DMS114 treated with DMSO at 0.1 percent for 48 hours (cell line): ENCODE data around the gene NFIC.
"Not testable (repeated sequence)": the region's sequence is repeated elsewhere in the genome, so short reads cannot be mapped to it uniquely, and the experiment has no call there.

Experiments
- DNase-seq: peaks from one replicate; lab custom pipeline; 2025; ENCODE audit not compliant: unreplicated experiment; lab: John Stamatoyannopoulos, UW

The NFIC gene

DNA sequence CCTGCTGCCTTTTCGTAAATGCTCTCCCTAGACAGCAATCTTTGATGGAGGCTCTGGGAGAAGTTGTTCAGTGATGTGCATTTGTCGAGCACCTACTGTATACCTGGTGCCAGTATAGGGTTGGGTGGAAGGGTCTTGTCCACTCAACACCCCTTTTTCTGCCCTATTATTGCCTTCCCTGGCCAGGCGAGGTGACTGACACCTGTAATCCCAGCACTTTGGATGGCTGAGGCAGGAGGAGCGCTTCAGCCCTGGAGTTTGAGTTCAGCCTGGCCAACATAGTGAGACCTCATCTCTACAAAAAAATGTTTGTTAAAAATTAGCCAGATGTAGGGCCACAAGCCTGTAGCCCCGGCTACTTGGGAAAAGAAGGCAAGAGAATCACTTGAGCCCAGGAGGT lies 49.3 kb downstream of the NFIC start:
- no peak for DNase-seq

DNA sequence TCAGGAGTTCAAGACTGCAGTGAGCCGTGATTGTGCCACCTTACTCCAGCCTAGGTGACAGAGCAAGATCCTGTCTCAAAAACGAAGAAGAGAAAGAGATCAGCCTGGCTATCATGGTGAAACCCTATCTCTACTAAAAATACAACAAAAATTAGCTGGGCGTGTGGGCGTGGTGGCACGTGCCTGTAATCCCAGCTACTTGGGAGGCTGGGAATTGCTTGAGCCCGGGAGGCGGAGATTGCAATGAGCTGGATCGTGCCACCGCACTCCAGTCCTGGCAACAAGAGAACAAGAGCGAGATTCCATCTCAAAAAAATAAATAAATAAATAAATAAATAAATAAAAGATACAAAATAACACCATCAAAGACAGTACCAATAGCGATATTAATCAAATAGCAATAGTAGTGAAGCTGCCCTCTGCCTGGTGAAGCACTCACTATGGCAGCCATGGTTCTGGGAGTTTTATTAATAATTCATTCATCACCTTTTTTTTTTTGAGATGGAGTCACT lies 53.9 kb downstream of the NFIC start:
- DNase-seq = no peak

DNA sequence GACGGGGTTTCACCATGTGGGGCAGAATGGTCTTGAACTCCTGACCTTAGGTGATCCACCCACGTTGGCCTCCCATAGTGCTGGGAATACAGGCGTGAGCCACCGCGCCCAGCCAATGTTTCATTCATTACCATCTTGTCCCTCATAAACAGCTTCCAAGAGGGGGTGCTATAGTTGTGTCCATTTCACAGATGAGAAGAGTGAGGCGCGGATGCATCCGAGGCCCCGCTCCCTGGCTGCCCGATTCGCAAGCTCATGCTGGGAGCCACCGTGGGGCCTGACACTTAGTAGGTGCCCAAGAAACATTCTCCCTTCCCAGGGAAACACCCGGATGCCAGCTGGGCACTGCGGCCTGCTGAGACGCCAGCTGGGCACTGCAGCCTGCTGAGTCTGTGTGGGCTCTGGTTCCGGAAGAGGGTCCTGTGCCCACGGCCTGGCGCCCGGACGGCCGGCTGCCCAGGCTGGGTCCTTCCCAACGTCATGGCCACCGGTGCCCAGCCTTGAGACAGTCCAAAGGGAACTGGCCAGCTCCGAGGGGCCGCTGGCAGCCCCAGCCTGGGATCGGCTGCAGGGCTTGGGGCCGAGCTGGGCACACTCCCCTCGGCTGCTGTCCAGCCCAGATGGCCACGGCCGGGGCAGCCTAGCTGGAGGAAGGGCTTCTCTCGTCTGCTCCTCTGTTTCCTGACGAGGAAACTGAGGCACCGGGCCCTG lies 54.7 kb downstream of the NFIC start:
- no peak for DNase-seq

DNA sequence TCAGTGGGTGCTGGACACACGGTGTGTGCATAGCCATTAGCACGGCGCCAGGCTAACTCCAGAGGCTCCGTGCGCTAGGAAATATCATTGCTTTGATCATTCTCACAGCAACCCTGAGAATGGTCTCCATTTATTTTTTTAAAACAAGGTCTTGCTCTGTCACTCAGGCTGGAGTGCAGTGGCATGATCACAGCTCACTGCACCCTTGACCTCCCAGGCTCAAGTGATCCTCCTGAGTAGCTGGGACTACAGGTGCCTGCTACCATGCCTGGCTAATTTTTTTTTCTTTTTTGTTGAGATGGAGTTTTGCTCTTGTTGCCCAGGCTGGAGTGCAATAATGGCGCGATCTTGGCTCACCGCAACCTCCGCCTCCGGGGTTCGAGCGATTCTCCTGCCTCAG lies 55.3 kb downstream of the NFIC start:
- DNase-seq = not testable (repeated sequence)

DNA sequence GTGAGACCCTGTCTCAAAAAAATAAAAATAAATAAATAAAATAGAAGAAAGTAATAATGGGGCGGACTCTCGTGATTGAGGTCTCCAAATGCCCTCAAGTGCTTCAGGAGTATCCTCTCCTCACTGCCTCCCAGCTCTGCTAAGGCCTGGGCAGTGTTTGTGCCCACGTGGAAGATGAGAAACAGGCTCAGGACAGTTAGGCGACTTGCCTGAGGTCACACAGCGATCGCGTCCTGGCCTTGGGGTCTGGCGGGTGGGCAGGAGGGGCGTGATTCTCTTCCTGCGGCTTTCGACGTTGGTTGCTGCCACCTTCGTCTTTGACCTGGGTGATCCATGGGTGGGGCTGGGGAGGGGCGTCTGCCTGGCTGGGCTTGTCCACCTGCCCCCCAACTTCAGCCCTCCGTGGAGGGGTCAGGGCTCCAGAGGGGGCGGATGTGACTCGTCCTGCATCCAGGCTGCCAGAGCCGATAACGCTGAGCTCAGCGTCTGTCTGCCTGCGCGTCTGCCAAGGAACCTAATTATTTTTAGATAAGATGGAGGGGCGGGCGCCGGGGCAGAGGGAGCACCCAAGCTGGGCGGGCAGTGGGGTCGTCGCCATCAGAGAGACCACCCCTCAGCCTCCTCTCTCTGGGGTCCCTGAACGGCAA lies 56.9 kb downstream of the NFIC start:
- no peak for DNase-seq

DNA sequence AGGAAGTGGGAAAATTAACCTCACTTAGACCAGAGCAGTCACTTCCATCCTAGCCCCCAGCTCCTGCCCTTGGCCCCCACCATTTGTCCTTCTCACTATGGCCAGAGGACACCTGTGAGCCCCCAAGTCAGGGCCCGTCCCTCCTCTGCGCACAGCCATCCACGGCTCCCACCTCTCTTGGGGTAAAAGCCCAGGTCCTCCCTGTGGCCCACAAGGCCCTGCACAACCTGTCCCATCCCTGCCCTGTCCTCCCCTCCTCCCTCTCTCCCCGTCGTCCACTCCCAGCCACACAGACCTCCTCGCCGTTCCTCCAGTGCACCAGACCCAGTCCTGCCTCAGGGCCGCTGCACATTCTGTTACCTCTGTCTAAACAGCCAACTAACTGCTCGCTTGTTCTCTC lies 60.0 kb downstream of the NFIC start:
- no peak for DNase-seq

DNA sequence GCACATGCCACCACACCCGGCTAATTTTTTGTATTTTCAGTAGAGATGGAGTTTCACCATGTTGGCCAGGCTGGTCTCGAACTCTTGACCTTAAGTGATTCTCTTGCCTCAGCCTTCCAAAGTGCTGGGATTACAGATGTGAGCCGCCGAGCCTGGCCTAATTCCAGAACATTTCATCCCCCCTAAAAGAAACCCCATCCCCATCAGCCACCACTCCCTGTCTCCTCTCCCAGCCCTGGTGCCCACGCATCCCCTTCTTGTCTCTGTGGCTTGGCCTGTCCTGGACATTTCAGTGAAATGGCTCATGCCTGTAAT lies 63.9 kb downstream of the NFIC start:
- not testable (repeated sequence) for DNase-seq

DNA sequence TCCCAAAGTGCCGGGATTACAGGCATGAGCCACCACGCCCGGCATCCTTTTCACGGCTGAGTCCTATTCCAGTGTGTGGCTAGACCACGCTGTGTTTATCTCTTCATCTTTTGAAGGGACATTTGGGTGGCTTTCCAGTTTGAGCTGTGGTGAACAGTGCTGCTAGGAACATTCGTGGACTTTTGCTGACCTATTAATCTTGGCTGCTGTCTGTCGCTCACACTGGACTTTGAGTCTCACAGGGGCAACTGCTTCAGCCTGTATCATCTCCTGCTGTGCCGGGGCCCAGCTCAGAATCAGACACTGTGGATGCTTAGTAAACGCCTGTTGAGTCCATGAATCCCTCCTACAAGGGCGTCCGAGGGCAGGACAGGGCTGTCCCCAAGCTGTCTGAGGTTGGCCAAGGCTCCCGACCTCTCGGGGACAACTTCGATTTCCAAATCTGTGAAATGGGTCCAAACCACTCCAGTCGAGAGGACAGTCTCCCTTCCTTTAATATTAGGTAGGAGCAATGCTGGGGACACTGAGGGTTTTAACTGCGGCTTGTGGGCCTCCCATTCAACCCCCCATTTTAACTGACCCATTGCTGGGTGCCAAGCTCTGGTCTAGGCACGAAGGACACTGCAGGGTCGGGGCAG lies 65.5 kb downstream of the NFIC start:
- DNase-seq = no peak

DNA sequence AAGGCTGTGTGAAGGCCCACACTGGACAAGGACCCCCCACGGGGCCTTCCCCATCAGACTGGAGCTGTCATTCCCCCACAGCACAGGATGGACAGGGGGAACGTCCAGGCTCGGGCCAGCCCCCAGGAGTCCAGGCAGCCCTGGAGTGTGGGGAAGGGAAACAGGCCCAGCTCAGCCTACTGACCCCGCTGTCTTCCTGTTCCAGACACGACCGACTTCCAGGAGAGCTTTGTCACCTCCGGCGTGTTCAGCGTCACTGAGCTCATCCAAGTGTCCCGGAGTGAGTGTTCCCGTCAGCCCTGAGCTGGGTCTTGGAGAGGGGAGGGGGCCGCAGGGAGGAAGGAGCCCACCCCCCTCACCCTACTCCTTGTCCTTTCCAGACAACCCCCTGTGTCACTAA lies 66.9 kb downstream of the NFIC start:
- DNase-seq = no peak

DNA sequence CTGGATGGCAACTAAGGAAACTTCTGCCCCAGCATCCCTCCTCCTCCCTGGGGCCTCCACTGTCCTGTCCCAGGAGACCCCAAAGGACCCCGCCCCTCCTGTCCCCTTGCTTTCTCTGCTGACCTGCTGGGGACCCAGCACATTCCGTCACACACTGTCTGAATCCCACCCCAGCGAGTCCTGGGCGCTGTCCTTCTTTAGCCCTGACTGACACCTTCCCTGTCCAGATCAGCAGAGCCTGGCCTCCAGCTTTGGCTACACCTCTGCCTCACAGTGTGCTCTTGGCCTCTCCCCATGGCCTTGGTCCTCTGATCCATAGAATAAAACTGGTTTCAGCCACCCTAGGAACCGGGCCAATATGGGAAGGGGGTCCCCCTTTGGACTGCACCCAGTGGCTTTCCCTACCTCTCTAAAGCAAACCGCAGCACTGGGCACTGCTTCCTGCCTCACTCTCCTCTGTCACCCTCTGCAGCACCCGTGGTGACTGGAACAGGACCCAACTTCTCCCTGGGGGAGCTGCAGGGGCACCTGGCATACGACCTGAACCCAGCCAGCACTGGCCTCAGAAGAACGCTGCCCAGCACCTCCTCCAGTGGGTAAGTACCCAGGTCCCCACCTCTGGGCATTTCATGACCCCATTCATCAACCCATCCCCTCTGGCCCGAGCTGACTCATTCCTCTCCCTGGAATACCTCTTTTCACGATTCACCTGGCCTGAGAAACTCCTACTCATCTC lies 67.6 kb downstream of the NFIC start:
- no peak for DNase-seq

DNA sequence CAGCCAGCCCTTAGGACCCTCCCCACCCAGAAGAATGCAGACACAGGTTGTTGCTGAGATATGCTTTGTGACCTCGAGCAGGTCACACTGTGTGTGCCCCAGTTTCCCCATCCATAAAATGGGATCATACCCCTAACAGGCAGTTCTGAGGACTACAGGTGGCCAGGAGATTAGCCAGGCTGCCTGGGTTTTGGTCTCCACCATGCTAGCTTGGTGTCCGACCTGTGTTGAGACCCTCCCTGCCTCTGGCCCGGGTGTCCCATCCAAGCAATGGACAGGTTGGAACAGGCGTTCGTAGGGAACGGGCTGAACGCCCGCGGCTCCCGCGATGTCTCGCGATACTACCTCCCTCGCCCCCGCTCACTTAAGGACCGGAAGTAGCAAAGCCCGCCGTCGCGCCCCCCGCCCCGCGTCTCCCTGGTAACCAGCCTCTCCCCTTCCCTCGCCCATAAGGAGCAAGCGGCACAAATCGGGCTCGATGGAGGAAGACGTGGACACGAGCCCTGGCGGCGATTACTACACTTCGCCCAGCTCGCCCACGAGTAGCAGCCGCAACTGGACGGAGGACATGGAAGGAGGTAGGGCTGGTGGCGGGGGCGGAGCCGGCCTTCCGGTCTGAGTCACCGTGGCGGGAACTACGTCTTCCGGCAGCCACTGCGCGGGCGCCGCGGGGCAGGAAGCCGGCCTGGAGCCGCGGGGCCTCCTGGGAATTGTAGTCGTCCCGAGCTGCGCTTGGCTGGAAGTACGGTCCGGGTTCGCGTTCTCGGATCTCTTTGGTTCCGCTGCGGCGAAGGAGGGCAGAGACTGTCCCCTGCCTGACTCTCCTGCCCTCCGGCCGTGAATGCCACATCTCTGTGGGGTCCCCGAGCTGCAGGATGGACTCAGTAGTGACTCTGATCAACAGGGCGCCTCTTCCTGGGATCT lies 68.5 kb downstream of the NFIC start:
- no peak for DNase-seq

DNA sequence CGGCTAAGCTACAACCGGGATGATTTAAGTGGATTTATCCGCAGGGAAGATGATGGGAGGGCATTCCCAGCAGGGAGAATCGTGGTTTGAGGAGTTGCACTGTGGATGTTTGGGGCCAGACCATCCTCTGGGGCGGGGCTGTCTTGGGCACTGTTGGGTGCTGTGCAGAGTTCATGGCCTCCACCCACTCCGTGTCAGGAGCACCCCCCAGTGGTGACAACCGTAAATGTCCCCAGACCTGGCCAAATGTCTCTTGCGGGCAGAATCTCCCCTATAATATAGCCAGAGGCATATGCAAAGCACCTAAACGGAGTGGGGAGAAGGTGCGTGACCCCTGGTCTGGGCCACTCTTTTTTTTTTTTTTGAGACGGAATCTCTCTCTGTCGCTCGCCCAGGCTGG lies 73.7 kb downstream of the NFIC start:
- no peak for DNase-seq

DNA sequence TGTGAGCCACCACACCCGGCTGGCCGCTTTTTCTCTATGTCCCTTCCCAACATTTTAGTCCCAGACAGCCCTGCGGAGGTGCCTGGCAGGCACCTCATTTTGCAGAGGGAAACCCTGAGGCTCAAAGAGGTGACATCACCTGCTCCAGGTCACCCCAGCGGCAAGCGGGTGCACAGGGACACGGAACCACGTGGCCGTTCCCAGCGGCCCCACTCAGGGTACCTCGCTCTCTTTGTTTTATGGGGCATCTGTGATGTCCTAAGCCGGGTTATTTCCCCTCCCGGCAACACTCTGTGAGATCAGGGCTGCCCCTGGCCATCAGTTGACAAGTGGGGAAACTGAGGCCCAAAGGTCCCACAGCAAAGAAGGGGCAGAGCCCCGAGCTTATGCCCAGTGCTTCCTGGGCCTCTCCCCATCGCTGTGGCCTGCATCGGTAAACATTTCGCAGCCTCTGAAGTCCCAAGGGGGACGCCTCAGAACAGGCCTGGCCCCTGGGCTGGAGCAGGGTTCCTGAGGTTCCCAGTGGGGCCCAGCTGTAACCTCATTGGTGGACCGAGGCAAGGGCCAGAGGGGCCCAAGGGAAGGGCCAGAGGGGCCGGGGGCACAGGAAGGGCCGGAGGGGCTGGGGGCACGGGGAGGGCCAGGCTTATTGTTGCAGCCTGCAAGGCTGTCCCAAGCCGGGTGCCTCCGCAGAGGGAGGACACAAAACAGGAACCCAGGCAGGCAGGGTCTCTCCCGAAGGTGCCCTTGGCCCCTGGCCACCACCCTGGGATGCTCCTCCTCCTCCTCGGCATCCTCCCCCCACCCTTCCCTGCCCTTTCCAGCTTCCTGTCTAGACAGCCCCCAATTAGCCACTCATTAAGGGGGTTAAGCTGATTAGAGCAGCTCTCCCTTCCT lies 75.0 kb downstream of the NFIC start:
- no peak for DNase-seq

DNA sequence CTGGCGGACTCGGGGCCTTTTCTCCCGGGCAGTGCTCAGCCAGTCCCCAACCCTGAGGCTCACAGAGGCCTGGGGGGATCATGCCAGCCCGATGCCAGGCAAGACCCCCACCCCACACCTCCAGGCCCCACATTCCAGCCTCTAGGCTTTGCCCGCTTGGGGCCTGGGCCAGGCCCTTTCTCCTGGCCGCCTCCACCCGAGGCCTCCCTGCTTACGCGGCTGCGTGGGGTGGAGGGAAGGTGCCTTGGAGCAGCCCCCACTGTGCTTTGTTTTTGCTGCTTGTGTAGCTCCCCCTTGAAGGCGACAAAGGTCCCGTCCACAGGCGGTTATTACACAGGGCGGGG lies 75.6 kb downstream of the NFIC start:
- no peak for DNase-seq

DNA sequence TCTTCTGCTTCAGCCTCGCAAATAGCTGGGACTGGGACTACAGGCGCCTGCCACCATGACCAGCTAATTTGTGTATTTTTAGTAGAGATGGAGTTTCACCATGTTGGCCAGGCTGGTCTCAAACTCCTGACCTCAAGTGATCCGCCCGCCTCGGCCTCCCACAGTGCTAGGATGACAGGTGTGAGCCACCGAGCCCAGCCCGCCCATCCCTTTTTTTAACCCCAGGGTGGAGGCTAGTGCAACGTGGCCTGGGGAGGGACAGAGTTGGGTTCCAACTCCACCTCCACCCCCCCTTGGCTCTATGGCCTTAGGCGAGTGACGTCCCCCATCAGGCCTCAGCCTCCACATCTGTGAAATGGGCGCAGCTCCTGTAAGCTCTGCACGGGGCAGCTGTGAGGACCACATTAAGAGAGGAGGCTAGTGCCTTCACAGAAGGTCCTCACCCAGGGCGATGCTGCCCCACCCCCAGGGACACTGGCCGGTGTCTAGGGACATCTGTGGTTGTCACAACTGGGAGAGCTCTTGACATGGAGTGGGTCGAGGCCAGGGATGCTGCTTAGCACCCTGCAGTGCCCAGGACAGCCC lies 76.2 kb downstream of the NFIC start:
- no peak for DNase-seq

DNA sequence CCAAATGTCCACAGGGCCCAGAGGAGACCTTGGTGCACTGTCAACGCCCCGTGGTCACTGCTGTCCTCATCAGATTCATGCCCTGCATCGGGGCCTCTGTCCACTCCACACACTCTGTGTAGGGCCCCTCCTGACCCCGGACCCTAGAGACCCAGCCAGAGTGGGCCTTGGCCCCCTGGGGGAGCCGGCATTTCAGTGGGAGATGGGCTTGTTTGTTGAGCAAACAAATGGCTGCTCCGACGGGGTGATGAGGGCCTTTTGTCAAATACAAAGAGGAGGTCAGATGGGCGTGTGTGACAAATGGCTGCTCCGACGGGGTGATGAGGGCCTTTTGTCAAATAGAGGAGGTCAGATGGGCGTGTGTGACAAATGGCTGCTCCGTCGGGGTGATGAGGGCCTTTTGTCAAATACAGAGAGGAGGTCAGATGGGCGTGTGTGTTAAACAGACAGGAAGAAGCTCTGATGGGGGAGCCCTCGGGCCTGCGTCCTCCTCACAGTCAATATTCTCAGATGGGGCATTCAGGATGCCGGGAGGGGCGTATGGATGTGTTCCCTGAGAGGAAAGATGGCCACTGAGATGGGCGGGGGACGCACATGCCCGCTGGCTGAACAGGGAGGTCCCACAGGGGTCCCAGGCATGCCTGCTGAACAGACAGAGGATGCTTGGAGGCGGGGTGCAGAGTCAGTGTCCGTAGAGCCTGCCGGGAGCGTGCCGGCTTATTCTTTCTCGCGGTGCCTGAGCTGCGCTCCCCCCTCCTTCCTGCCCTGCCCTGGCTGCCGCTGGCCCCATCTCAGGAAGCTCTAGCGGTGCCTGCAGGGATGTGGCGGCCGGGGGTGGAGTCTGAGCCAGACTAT lies 77.7 kb downstream of the NFIC start:
- DNase-seq = no peak

DNA sequence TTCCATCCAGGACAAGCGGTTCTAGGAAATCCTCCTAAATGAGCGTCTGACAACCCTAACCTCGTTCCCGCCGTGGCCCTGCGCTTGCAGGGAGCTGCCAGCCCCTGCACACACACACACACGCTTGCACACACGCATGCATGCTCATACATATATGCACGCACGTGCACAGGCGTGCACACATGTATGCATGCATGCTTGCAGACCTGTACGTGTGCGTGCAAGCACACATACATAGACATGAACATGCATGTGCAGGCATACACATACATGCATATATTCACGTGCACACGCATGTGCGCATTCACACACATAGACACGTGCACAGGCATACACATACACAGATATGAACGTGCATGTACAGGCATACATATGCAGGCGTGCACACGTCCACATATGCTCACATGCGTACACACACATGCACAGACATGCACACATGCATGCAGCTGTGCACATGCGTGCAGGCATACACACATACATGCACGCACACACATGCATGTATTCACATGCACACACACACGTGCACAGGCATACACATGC lies 78.4 kb downstream of the NFIC start:
- no peak for DNase-seq

DNA sequence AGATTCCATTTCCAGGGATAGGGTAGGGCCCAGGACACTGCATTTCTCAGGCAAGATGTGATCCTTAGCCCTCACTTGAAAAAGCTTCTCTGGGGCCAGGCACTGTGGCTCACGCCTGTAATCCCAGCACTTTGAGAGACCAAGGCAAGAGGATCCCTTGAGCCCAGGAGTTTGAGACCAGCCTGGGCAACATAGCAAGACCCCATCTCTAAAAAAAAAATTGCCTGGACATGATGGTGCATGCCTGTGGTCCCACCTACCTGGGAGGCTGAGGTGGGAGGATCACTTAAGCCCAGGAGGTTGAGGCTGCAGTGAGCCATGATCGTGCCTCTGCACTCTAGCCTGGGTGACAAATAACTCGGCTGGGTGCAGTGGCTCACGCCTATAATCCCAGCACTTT lies 80.3 kb downstream of the NFIC start:
- DNase-seq = not testable (repeated sequence)
